HL-60 (cell line): ENCODE data around the gene TUFM.

ENCODE experiments used
- DNase-seq, 2 experiments: peaks; one replicate each; pipeline ENCODE4 v3.0.0-alpha.2; 2010 to 2020; ENCODE audit warnings: low read depth in 1 of 2, low spot score in 1 of 2
- H3K27ac ChIP-seq: fragments of 250-450 bp; sonication (Bioruptor Pico); replicated peaks from 2 replicates; pipeline ENCODE4 v1.5.1; 2020; ENCODE audit warnings: mild to moderate bottlenecking, moderate library complexity
- H3K27me3 ChIP-seq: fragments of 250-450 bp; sonication (Bioruptor Pico); 2 replicates; pipeline ENCODE4 v1.5.1; 2021; ENCODE audit warnings: mild to moderate bottlenecking, moderate library complexity; ENCODE audit not compliant: insufficient read depth, poor library complexity, severe bottlenecking
- H3K4me3 ChIP-seq: replicated peaks from 2 replicates; pipeline ENCODE4 v1.5.1; 2011; ENCODE audit warnings: mild to moderate bottlenecking, control low read depth, low read length; ENCODE audit not compliant: insufficient read depth
- CTCF ChIP-seq: IDR thresholded peaks from one replicate; pipeline ENCODE4 v1.5.1; 2011; ENCODE audit warnings: low read length, control low read depth, inconsistent platforms; ENCODE audit not compliant: insufficient read depth
- GABPA ChIP-seq: IDR thresholded peaks from 2 replicates; pipeline ENCODE4 v1.6.1; 2012; ENCODE audit warnings: low read depth
- POLR2AphosphoS5 ChIP-seq: IDR thresholded peaks from 2 replicates; pipeline ENCODE4 v1.6.1; 2012; ENCODE audit warnings: low read depth
- REST ChIP-seq: IDR thresholded peaks from 2 replicates; pipeline ENCODE4 v1.6.1; 2012; ENCODE audit warnings: low read depth; ENCODE audit not compliant: insufficient replicate concordance
- SPI1 ChIP-seq: IDR thresholded peaks from 2 replicates; pipeline ENCODE4 v1.6.1; 2012; ENCODE audit warnings: low read depth, mild to moderate bottlenecking, borderline replicate concordance

TUFM gene

DNA sequence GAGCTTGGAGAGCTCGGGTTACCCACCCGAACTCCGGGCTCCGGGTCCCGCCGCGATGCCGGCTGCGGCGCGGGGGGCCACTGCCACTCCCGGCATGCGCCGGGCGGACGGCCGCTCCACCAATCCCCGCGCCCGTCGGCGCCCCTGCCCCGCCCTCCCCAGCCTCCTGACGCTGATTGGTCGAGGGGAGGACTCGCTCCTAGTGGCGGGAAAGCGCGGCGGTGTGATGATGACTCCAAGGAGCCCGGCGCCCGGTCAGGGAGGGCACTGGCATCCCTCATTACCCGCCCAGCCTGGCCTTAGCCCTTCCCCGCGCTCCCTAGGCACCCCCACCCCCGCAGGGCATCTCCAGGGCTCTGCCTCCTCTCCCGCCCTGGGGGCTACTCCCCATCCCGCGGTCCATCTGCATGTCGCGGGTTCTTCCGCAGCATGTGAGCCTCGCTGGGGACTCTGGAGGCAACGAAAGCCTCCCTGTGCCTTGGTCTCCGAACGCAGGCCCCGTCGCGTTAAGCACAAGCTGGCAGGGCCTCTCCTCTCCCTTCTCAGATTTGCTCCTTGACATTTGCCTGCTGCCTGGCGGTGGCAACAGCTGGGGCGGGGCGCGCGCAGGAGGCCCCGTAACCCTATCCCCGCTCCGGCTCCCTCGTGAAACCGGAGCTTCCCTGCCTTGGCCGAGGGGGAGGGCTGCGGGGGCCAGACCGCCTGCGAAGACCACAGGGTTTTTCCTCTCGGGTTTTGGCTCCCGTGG is 33.9 kb upstream of the TUFM start:
- no peak for TF ChIP-seq SPI1
- TF ChIP-seq GABPA, result no peak
- TF ChIP-seq REST, result no peak
- TF ChIP-seq POLR2AphosphoS5, result no peak
- TF ChIP-seq CTCF, result no peak
- Histone ChIP-seq H3K27ac (no peak overlapping the region), H3K27me3 (no peaks in the 10 kb centered on the region), H3K4me3 (peak overlapping the region; percentile 67)
- peak; percentile 70 to 84 for DNase-seq

DNA sequence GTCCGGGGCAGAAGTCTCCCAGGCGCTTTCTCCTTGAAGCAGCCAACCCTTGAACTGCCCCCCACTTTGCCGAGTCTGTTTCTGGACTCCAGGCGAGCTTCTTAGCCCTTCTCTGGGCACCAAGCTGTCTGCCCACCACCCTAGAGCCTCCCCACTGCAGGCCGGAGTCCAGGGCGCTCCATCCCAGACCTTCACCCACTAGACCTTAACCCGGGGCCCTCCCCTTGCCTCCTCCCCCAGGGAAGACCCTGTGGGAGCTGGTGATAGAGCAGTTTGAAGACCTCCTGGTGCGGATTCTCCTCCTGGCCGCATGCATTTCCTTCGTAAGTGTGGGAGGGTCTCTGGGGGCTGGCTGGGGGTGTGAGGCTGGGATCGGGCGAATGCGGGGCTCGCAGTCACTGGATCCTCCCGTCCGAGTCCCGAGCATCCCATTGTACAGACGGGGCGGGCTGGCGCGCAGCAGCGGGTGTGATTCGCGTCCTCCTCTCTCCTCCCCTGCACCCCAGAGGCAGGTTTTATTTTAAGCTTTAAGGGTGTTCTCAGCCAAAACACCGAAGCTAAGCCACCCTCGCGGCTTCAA is 33.2 kb upstream of the TUFM start:
- peak in 1 of 2 experiments; percentile 12 for DNase-seq
- no peak overlapping the region for H3K27ac ChIP-seq

More for the DNA sequence above, 33.2 kb upstream of the TUFM start:
- Histone ChIP-seq H3K4me3 (peak overlapping the region; percentile 67), H3K27me3 (no peaks in the 10 kb centered on the region)
- TF ChIP-seq POLR2AphosphoS5 (no peak), SPI1 (no peak), GABPA (no peak), CTCF (no peak), REST (no peak)
